HepG2 (cell line): ENCODE data around the gene TNKS1BP1.

Source experiments
- ARHGAP35 ChIP-seq: sonication (generic); formaldehyde crosslinking; IDR thresholded peaks from 2 replicates; pipeline ENCODE4 v1.9.0; 2022; ENCODE audit warnings: mild to moderate bottlenecking, inconsistent platforms, moderate library complexity, missing genetic modification reagents, borderline replicate concordance
- BRCA1 ChIP-seq: sonication (generic); formaldehyde crosslinking; IDR thresholded peaks from 2 replicates; pipeline ENCODE4 v1.4.0; 2020; ENCODE audit warnings: missing genetic modification reagents
- CTCF ChIP-seq: sonication (generic); formaldehyde crosslinking; IDR thresholded peaks from 2 replicates; pipeline ENCODE4 v1.5.0; 2020; ENCODE audit warnings: mild to moderate bottlenecking, missing genetic modification reagents, moderate library complexity
- ETV6 ChIP-seq: sonication (generic); formaldehyde crosslinking; conservative IDR thresholded peaks from 2 replicates; pipeline ENCODE4 v1.4.0; 2020; ENCODE audit warnings: missing genetic modification reagents
- POLR2A ChIP-seq, 2 experiments: IDR thresholded peaks; 2 replicates each; pipeline ENCODE4 v1.6.1; 2011; ENCODE audit warnings: low read depth in 2 of 2, low read length in 2 of 2, mild to moderate bottlenecking in 1 of 2, moderate library complexity in 1 of 2; ENCODE audit not compliant: insufficient read depth in 1 of 2
- SP1 ChIP-seq, 2 experiments: fragments of 450-650 bp in 1 of 2; sonication (generic) in 1 of 2; formaldehyde crosslinking in 1 of 2; IDR thresholded peaks; 2 replicates each; pipeline versions ENCODE4 v1.4.0 to v1.6.1; 2016 to 2020; ENCODE audit warnings: missing genetic modification reagents in 1 of 2
- YY1 ChIP-seq: IDR thresholded peaks from 2 replicates; pipeline ENCODE4 v1.6.1; 2011; ENCODE audit warnings: low read length, low read depth, moderate library complexity, mild to moderate bottlenecking; ENCODE audit not compliant: insufficient read depth, insufficient replicate concordance
- ZFY ChIP-seq: sonication (generic); formaldehyde crosslinking; IDR thresholded peaks from 2 replicates; pipeline ENCODE4 v1.4.0; 2020; ENCODE audit warnings: missing genetic modification reagents
- ZNF549 ChIP-seq: sonication (generic); formaldehyde crosslinking; IDR thresholded peaks from 2 replicates; pipeline ENCODE4 v1.5.0; 2020; ENCODE audit warnings: missing genetic modification reagents
- ZSCAN20 ChIP-seq: sonication (generic); formaldehyde crosslinking; IDR thresholded peaks from 2 replicates; pipeline ENCODE4 v1.4.0; 2020; ENCODE audit warnings: missing genetic modification reagents, mild to moderate bottlenecking, borderline replicate concordance
- TF ChIP-seq, protein P1 (sequence below): sonication (generic); formaldehyde crosslinking; conservative IDR thresholded peaks from 2 replicates; pipeline ENCODE4 v1.4.0; 2020; ENCODE audit warnings: missing genetic modification reagents
- TF ChIP-seq, protein P2 (sequence below): sonication (generic); formaldehyde crosslinking; IDR thresholded peaks from 2 replicates; pipeline ENCODE4 v1.4.0; 2020; ENCODE audit warnings: missing genetic modification reagents

- TF ChIP-seq ZNF549 (CRISPR knock-in tag) (no peak), SP1 (IDR thresholded peaks at IDR 0.05) (no peak), SP1 (CRISPR knock-in tag; IDR thresholded peaks at IDR 0.05) (no peak), CTCF (CRISPR knock-in tag) (no peak), YY1 (no peak), ETV6 (no peak), BRCA1 (CRISPR knock-in tag) (no peak), POLR2A (IDR thresholded peaks at IDR 0.05; ENCODE audit: insufficient read depth in 1 of 2, low read depth in 2 of 2, low read length in 2 of 2) (no peak), ZFY (CRISPR knock-in tag) (no peak), ARHGAP35 (CRISPR knock-in tag) (no peak), ZSCAN20 (CRISPR knock-in tag) (no peak)
- TF ChIP-seq, protein P1, sequence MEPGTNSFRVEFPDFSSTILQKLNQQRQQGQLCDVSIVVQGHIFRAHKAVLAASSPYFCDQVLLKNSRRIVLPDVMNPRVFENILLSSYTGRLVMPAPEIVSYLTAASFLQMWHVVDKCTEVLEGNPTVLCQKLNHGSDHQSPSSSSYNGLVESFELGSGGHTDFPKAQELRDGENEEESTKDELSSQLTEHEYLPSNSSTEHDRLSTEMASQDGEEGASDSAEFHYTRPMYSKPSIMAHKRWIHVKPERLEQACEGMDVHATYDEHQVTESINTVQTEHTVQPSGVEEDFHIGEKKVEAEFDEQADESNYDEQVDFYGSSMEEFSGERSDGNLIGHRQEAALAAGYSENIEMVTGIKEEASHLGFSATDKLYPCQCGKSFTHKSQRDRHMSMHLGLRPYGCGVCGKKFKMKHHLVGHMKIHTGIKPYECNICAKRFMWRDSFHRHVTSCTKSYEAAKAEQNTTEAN (CRISPR knock-in tag) = no peak
- TF ChIP-seq, protein P2, sequence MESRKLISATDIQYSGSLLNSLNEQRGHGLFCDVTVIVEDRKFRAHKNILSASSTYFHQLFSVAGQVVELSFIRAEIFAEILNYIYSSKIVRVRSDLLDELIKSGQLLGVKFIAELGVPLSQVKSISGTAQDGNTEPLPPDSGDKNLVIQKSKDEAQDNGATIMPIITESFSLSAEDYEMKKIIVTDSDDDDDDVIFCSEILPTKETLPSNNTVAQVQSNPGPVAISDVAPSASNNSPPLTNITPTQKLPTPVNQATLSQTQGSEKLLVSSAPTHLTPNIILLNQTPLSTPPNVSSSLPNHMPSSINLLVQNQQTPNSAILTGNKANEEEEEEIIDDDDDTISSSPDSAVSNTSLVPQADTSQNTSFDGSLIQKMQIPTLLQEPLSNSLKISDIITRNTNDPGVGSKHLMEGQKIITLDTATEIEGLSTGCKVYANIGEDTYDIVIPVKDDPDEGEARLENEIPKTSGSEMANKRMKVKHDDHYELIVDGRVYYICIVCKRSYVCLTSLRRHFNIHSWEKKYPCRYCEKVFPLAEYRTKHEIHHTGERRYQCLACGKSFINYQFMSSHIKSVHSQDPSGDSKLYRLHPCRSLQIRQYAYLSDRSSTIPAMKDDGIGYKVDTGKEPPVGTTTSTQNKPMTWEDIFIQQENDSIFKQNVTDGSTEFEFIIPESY (CRISPR knock-in tag) = no peak
Observed at GRCh38 chr11:57297221-57297620, 27.5 kb downstream of the TNKS1BP1 start.
